Neutrophil (primary cell): Measurements from ENCODE around the gene SFSWAP.

Experiments used
- H3K27ac ChIP-seq: fragments of 200-600 bp; sonication (generic); 2 replicates; pipeline ENCODE4 v1.5.1; 2016; ENCODE audit warnings: mild to moderate bottlenecking, moderate library complexity
- H3K27me3 ChIP-seq: fragments of 200-600 bp; sonication (generic); 2 replicates; pipeline ENCODE4 v1.6.0; 2016; ENCODE audit warnings: mild to moderate bottlenecking
- H3K36me3 ChIP-seq: fragments of 200-600 bp; sonication (generic); 2 replicates; pipeline ENCODE4 v1.5.1; 2017
- H3K4me1 ChIP-seq, 2 experiments: fragments of 200-600 bp in 1 of 2; sonication (generic) in 1 of 2; 1 replicate in 1 of 2; 2 replicates in 1 of 2; pipeline versions ENCODE4 v1.5.1 to v1.6.1; 2013 to 2016; ENCODE audit warnings: low read depth in 1 of 2, low read length in 1 of 2, mild to moderate bottlenecking in 1 of 2, moderate library complexity in 1 of 2; ENCODE audit not compliant: control insufficient read depth in 1 of 2, insufficient read depth in 1 of 2
- H3K4me3 ChIP-seq, 2 experiments: fragments of 200-600 bp in 1 of 2; sonication (generic) in 1 of 2; 1 replicate in 1 of 2; 2 replicates in 1 of 2; pipeline ENCODE4 v1.5.1; 2013 to 2016; ENCODE audit warnings: low read depth in 1 of 2, low read length in 1 of 2, mild to moderate bottlenecking in 1 of 2, moderate library complexity in 1 of 2
- H3K9me3 ChIP-seq: fragments of 200-600 bp; sonication (generic); 2 replicates; pipeline ENCODE4 v1.5.1; 2016
- TF ChIP-seq, protein P1 (sequence below): fragments of 200-600 bp; sonication (generic); IDR thresholded peaks from 2 replicates; pipeline ENCODE4 v1.5.1; 2016; ENCODE audit warnings: antibody characterized with exemption

Gene SFSWAP

DNA sequence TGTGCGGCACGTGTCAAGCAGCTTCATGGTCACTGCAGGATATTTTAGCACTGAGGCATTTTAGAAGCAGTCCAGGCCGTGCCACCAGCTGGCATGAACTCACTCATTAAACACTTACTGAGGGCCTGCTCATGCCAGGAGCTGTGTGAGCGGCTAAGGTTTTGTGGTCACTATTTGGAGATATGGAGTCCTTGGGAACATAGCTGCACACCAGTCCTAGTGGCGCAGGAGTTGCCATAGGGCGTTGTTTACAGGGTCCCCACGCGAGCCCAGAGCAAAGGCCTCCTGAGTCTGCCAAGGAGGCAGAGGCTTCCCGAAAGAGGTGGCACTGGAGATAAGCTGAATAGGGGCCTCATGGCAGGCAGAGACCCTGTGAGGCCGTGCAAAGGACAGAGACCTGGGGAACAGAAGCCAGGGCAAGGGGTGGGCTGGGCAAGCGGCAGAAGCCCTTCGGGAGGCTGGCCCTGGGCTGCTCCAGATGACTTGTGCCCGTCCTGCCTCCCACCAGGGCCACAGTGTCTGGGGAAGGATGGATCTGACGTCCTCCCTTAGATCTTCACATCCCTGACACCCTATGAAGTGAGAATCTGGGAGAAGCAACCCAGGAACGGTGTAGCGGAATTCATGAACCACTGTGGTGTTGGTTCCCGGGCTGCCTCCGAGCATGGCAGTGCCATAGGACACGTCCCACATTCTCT is 38.9 kb downstream of the SFSWAP start:
- no peaks in the 10 kb centered on the region for H3K4me1 ChIP-seq
- H3K4me3 ChIP-seq = no peak overlapping the region
- no peak overlapping the region for H3K27ac ChIP-seq
- no peaks in the 10 kb centered on the region for H3K27me3 ChIP-seq
- peaks cover 81% of the 10 kb centered on the region for H3K36me3 ChIP-seq
- H3K9me3 ChIP-seq = no peaks in the 10 kb centered on the region
- TF ChIP-seq, protein P1, sequence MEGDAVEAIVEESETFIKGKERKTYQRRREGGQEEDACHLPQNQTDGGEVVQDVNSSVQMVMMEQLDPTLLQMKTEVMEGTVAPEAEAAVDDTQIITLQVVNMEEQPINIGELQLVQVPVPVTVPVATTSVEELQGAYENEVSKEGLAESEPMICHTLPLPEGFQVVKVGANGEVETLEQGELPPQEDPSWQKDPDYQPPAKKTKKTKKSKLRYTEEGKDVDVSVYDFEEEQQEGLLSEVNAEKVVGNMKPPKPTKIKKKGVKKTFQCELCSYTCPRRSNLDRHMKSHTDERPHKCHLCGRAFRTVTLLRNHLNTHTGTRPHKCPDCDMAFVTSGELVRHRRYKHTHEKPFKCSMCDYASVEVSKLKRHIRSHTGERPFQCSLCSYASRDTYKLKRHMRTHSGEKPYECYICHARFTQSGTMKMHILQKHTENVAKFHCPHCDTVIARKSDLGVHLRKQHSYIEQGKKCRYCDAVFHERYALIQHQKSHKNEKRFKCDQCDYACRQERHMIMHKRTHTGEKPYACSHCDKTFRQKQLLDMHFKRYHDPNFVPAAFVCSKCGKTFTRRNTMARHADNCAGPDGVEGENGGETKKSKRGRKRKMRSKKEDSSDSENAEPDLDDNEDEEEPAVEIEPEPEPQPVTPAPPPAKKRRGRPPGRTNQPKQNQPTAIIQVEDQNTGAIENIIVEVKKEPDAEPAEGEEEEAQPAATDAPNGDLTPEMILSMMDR = no peak

DNA sequence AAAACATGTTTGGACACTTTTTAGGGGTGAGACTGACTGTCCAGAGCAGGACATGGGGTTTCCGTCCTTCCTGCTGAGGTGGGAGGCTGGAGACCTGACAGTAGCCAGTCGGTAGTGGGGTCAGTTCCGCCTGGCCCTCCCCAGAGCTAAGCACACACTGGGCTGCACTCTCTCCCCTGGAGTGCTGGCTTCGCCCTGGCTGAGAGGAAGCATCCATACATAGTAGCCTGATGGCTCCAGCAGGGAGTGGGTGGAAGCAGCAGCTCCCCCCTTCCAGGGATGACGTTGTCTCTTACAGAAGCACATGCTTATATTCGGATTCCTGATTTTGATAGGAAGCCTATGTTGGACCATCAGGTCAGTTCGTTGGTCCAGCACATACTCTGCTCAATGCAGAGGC is 40.4 kb downstream of the SFSWAP start:
- no peaks in the 10 kb centered on the region for H3K27me3 ChIP-seq
- H3K4me1 ChIP-seq = no peaks in the 10 kb centered on the region
- no peak overlapping the region for H3K4me3 ChIP-seq
- H3K36me3 ChIP-seq = peaks cover 90% of the 10 kb centered on the region
- H3K27ac ChIP-seq = no peak overlapping the region
- H3K9me3 ChIP-seq = no peaks in the 10 kb centered on the region
- TF ChIP-seq, protein P1 = no peak

DNA sequence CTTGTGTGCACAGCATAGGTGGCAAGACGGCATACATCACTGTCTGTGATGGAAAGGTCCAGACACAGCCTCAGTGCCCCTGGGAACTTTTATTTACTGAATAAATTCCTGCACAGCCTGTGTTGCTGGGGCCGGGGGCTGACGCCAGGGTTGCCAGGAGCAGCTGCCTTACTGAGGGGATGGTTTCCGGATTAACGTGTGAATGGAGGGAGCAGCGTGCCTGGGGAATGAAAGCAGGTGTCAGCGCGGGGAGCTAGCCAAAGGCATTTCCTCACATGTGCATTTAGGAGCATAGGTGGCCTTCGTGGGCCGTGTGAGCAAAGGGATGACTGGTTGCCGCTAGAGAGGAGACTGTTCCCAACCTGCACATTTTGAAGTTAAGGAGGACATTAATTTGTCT is 41.6 kb downstream of the SFSWAP start:
- H3K27me3 ChIP-seq = no peaks in the 10 kb centered on the region
- TF ChIP-seq, protein P1 = no peak
- no peak overlapping the region for H3K27ac ChIP-seq
- H3K36me3 ChIP-seq = peaks cover 91% of the 10 kb centered on the region
- no peak overlapping the region for H3K4me3 ChIP-seq
- no peaks in the 10 kb centered on the region for H3K9me3 ChIP-seq
- no peaks in the 10 kb centered on the region for H3K4me1 ChIP-seq

DNA sequence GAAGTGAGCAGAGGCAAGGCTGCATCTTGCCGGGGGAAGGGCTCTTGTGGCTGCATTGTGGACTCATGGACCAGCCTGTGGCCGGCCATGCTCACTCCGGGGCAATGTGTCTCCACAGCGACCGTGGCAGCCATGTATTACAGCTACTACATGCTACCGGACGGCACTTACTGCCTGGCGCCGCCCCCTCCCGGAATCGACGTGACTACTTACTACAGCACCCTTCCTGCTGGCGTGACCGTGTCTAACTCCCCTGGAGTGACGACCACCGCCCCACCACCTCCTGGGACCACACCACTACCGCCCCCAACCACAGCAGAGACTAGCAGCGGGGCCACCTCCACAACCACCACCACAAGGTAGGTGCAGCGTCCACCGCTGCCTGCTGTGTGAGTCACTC is 42.1 kb downstream of the SFSWAP start:
- Histone ChIP-seq H3K4me1 (no peaks in the 10 kb centered on the region), H3K27me3 (no peaks in the 10 kb centered on the region), H3K27ac (no peak overlapping the region), H3K9me3 (no peaks in the 10 kb centered on the region), H3K36me3 (peaks cover 92% of the 10 kb centered on the region), H3K4me3 (no peak overlapping the region)
- TF ChIP-seq, protein P1 = no peak

DNA sequence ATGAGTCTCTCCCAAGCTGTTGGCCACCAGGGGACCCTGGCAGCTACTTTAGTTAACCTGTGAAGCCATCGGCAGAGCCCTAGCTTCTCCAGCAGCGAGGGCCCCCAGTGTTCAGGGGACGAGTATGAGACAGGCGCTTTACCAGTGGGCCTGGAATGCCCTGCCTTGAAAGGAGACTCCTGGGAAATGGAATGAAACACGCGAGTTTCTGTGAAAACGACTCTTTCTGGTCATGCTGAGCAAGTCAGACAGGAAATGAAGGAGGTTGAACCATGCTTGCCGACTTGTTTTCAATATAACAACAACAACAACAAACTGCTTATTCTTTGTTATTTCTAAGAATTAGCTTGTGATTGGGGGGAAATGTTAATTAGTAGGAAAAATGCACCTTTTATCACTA is 42.9 kb downstream of the SFSWAP start:
- H3K4me3 ChIP-seq = no peak overlapping the region
- H3K36me3 ChIP-seq = peaks cover 92% of the 10 kb centered on the region
- no peaks in the 10 kb centered on the region for H3K27me3 ChIP-seq
- no peaks in the 10 kb centered on the region for H3K9me3 ChIP-seq
- H3K27ac ChIP-seq = no peak overlapping the region
- TF ChIP-seq, protein P1 = no peak
- no peaks in the 10 kb centered on the region for H3K4me1 ChIP-seq
